DOHH2 (cell line): ENCODE data around the gene DGKE.

ENCODE experiments used
- H3F3A ChIP-seq: fragments of 200-600 bp; sonication (generic), shearing (Covaris generic); 2 replicates; pipeline ENCODE4 v1.6.0; 2016; ENCODE audit warnings: antibody characterized with exemption, mild to moderate bottlenecking; ENCODE audit not compliant: control insufficient read depth, insufficient read depth
- H3K27ac ChIP-seq: fragments of 200-600 bp; sonication (generic); 2 replicates; pipeline ENCODE4 v1.5.1; 2014; ENCODE audit warnings: low read depth, mild to moderate bottlenecking, low read length, moderate library complexity
- H3K27me3 ChIP-seq: fragments of 200-600 bp; sonication (generic); 2 replicates; pipeline ENCODE4 v1.6.1; 2014; ENCODE audit warnings: mild to moderate bottlenecking, low read length, mixed read lengths; ENCODE audit not compliant: control insufficient read depth
- H3K36me3 ChIP-seq: fragments of 200-600 bp; sonication (generic); 2 replicates; pipeline ENCODE4 v1.6.1; 2014; ENCODE audit warnings: mild to moderate bottlenecking, low read length, moderate library complexity, mixed read lengths; ENCODE audit not compliant: control insufficient read depth
- H3K4me1 ChIP-seq: fragments of 200-600 bp; sonication (generic); 2 replicates; pipeline ENCODE4 v1.6.1; 2014; ENCODE audit warnings: mild to moderate bottlenecking, low read length, mixed read lengths; ENCODE audit not compliant: control insufficient read depth
- H3K4me2 ChIP-seq: fragments of 200-600 bp; sonication (generic); 2 replicates; pipeline ENCODE4 v1.6.0; 2014; ENCODE audit warnings: mild to moderate bottlenecking, low read length, moderate library complexity
- H3K4me3 ChIP-seq: fragments of 200-600 bp; sonication (generic); 2 replicates; pipeline ENCODE4 v1.5.1; 2014; ENCODE audit warnings: mild to moderate bottlenecking, low read length, mixed read lengths
- H3K79me2 ChIP-seq: fragments of 200-600 bp; sonication (generic); 2 replicates; pipeline ENCODE4 v1.6.1; 2014; ENCODE audit warnings: mild to moderate bottlenecking, low read length, mixed read lengths; ENCODE audit not compliant: control insufficient read depth
- H3K9me2 ChIP-seq: fragments of 200-600 bp; sonication (generic); replicated peaks from 2 replicates; pipeline ENCODE4 v1.6.1; 2014; ENCODE audit warnings: mild to moderate bottlenecking, low read length, mixed read lengths; ENCODE audit not compliant: control insufficient read depth
- H3K9me3 ChIP-seq: fragments of 200-600 bp; sonication (generic); 2 replicates; pipeline ENCODE4 v1.6.1; 2014; ENCODE audit warnings: antibody characterized with exemption, low read length, mixed read lengths; ENCODE audit not compliant: control insufficient read depth, insufficient read depth
- H4K20me1 ChIP-seq: fragments of 200-600 bp; sonication (generic); 2 replicates; pipeline ENCODE4 v1.6.0; 2014; ENCODE audit warnings: low read depth, mild to moderate bottlenecking, antibody characterized with exemption, low read length, moderate library complexity; ENCODE audit not compliant: control insufficient read depth, insufficient read depth
- EZH2phosphoT487 ChIP-seq: fragments of 200-600 bp; sonication (generic); IDR thresholded peaks from 2 replicates; pipeline ENCODE4 v1.6.1; 2017; ENCODE audit warnings: borderline replicate concordance, mild to moderate bottlenecking, antibody characterized with exemption, low read length, moderate library complexity, mixed read lengths
- TF ChIP-seq, protein P1 (sequence below): fragments of 200-600 bp; sonication (generic); IDR thresholded peaks from one replicate; pipeline ENCODE4 v1.5.1; 2014; ENCODE audit warnings: antibody characterized with exemption, mild to moderate bottlenecking, low read depth, low read length; ENCODE audit not compliant: poor library complexity, severe bottlenecking

The DGKE gene

DNA sequence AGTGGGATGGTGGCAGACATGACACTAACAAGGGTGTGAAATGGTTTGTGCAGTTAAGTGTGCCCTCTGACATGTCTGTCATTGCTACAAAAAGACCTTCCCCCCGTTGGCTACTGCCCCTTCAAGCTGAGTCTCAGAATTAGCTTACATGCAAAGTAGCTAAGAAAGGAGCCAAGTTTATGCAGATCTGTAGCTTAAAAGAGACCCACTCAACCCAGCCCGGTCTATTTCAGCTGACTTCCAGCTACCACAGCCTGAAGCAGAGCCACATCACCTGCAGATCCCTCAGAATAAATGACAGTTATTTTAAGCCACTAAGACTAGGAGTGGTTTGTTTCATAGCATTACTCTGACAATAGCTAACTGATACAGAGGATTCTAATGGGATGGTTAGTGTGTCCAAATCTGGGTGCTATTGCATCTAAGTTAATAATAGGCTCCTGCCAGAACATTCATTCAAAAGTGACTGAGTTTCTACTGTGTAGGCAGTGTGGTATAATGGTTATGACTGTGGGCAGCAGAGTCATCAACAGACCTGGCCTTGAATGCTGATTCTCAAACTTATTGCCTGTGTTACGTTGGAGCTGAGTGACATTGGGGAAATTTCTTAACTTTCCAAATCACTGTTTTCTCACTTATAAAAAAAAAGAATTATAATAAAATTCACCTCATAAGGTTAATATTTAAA, 12.0 kb upstream of the DGKE start:
- TF ChIP-seq, protein P1, sequence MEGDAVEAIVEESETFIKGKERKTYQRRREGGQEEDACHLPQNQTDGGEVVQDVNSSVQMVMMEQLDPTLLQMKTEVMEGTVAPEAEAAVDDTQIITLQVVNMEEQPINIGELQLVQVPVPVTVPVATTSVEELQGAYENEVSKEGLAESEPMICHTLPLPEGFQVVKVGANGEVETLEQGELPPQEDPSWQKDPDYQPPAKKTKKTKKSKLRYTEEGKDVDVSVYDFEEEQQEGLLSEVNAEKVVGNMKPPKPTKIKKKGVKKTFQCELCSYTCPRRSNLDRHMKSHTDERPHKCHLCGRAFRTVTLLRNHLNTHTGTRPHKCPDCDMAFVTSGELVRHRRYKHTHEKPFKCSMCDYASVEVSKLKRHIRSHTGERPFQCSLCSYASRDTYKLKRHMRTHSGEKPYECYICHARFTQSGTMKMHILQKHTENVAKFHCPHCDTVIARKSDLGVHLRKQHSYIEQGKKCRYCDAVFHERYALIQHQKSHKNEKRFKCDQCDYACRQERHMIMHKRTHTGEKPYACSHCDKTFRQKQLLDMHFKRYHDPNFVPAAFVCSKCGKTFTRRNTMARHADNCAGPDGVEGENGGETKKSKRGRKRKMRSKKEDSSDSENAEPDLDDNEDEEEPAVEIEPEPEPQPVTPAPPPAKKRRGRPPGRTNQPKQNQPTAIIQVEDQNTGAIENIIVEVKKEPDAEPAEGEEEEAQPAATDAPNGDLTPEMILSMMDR: no peak
- TF ChIP-seq EZH2phosphoT487: no peak
- Histone ChIP-seq H3K4me1 (peaks cover 10% of the 10 kb centered on the region), H4K20me1 (no peaks in the 10 kb centered on the region), H3K27me3 (no peaks in the 10 kb centered on the region), H3K27ac (no peak overlapping the region), H3K9me2 (no peaks in the 10 kb centered on the region), H3K9me3 (no peaks in the 10 kb centered on the region), H3F3A (no peaks in the 10 kb centered on the region), H3K79me2 (no peaks in the 10 kb centered on the region), H3K36me3 (no peaks in the 10 kb centered on the region), H3K4me3 (no peak overlapping the region), H3K4me2 (peak overlapping the region; percentile 35)

DNA sequence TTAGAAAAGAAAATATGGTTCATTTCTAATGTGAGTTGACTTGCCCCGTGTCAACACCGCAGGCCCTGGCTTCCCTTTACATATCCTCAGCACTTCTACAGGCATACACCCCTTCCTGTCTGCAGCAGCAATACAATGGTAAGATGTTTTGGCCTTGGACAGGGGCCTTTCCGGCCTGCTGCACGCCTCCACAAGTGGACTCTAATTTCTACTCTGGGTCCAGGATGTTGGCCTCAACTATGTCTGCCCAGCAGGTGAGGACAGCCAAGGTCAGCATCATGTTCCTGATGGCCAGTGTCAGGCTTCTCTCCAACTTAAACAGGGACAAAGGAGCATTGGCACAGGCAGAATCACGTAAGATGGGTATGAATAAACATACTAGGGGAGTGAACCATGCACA, 11.2 kb upstream of the DGKE start:
- no peaks in the 10 kb centered on the region for H3K27me3 ChIP-seq
- no peaks in the 10 kb centered on the region for H3K79me2 ChIP-seq
- H4K20me1 ChIP-seq: no peaks in the 10 kb centered on the region
- no peaks in the 10 kb centered on the region for H3F3A ChIP-seq
- TF ChIP-seq, protein P1: no peak
- TF ChIP-seq EZH2phosphoT487: no peak
- H3K27ac ChIP-seq: no peak overlapping the region
- H3K9me2 ChIP-seq: no peaks in the 10 kb centered on the region
- no peak overlapping the region for H3K4me3 ChIP-seq
- H3K36me3 ChIP-seq: no peaks in the 10 kb centered on the region
- peaks cover 10% of the 10 kb centered on the region for H3K4me1 ChIP-seq
- no peak overlapping the region for H3K4me2 ChIP-seq
- no peaks in the 10 kb centered on the region for H3K9me3 ChIP-seq

DNA sequence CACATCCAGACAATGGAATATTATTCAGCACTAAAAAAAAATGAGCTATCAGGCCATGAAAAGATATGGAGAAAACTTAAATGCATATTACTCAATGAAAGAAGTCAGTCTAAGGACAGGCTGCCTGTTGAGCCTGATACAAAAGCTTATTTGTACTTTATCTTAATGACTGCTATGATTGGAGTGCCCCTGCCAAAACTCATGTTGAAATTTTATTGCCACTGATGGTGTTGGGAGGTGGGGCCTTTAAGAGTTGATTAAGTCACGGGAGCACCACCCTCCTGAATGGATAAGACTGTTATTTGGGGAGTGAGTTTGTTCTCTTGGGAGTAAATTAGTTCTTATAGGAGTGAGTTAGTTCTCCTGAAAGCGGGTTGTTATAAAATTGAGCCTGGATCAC, 10.1 kb upstream of the DGKE start:
- H3K4me1 ChIP-seq: peaks cover 10% of the 10 kb centered on the region

More for the DNA sequence above, 10.1 kb upstream of the DGKE start:
- Histone ChIP-seq H3K27me3 (no peaks in the 10 kb centered on the region), H3K79me2 (no peaks in the 10 kb centered on the region), H3K27ac (no peak overlapping the region), H3K4me3 (no peak overlapping the region), H3F3A (no peaks in the 10 kb centered on the region), H3K9me3 (no peaks in the 10 kb centered on the region), H3K9me2 (no peaks in the 10 kb centered on the region), H4K20me1 (no peaks in the 10 kb centered on the region), H3K36me3 (no peaks in the 10 kb centered on the region), H3K4me2 (no peak overlapping the region)
- TF ChIP-seq, protein P1: no peak
- no peak for TF ChIP-seq EZH2phosphoT487
